H1 (cell line): ENCODE results near the gene WASHC3. TPM values are rescaled to one million over a fixed set of nuclear protein-coding genes. Genes with fewer than 3 reads are reported as not detected.

Source experiments
- CTCF ChIA-PET: fragments of 300-600 bp; sonication (Branson Sonifier 250); formaldehyde crosslinking; loops from one replicate; lab custom pipeline; 2021; ENCODE audit not compliant: partially characterized antibody; lab: Charles Lee
- POLR2A ChIA-PET: fragments of 300-600 bp; sonication (Branson Sonifier 250); formaldehyde crosslinking; loops from one replicate; lab custom pipeline; 2021; ENCODE audit warnings: inconsistent platforms; ENCODE audit not compliant: partially characterized antibody; lab: Charles Lee
- DNase-seq, 2 experiments: peaks; one replicate each; pipeline versions ENCODE4 v3.0.0 to v3.0.0-alpha.2; 2010 to 2022; ENCODE audit warnings: low spot score in 2 of 2, low read depth in 1 of 2, mixed read lengths in 1 of 2
- FAIRE-seq: peaks from 2 replicates; lab custom pipeline; 2011; peaks lifted over from hg19 to GRCh38; lab: Jason Lieb, UNC
- H2AFZ ChIP-seq: 2 replicates; pipeline ENCODE4 v1.8.1; 2012; ENCODE audit warnings: low read length, inconsistent platforms
- H2AK5ac ChIP-seq: 2 replicates; pipeline ENCODE4 v1.6.1; 2013; ENCODE audit warnings: low read depth, low read length
- H2BK120ac ChIP-seq: replicated peaks from 2 replicates; pipeline ENCODE3; 2013; ENCODE audit warnings: low read depth, low read length, inconsistent platforms
- H2BK12ac ChIP-seq: 2 replicates; pipeline ENCODE4 v1.6.1; 2013; ENCODE audit warnings: low read depth, low read length
- H2BK15ac ChIP-seq: 2 replicates; pipeline ENCODE4 v1.6.1; 2013; ENCODE audit warnings: low read length
- H2BK20ac ChIP-seq: 2 replicates; pipeline ENCODE4 v1.6.1; 2013; ENCODE audit warnings: low read length
- H2BK5ac ChIP-seq: 2 replicates; pipeline ENCODE4 v1.6.1; 2013; ENCODE audit warnings: low read depth, low read length
- H3K14ac ChIP-seq: 2 replicates; pipeline ENCODE4 v1.6.1; 2013; ENCODE audit warnings: inconsistent platforms; ENCODE audit not compliant: insufficient read length
- H3K18ac ChIP-seq: 2 replicates; pipeline ENCODE4 v1.6.1; 2013; ENCODE audit warnings: low read length; ENCODE audit errors: extremely low read depth
- H3K23ac ChIP-seq: 2 replicates; pipeline ENCODE4 v1.6.1; 2013; ENCODE audit warnings: inconsistent platforms; ENCODE audit not compliant: insufficient read length
- H3K23me2 ChIP-seq: 2 replicates; pipeline ENCODE4 v1.6.1; 2013; ENCODE audit warnings: low read depth, low read length
- H3K27ac ChIP-seq: 2 replicates; pipeline ENCODE4 v1.6.1; 2011; ENCODE audit warnings: low read depth, low read length, inconsistent platforms
- H3K27me3 ChIP-seq, 4 experiments: replicated peaks in 1 of 4; 1 replicate in 1 of 4; 2 replicates in 3 of 4; pipeline versions ENCODE4 v1.6.1 to v1.8.1; 2011 to 2013; ENCODE audit warnings: low read length in 3 of 4, mild to moderate bottlenecking in 3 of 4, inconsistent platforms in 2 of 4, mixed read lengths in 2 of 4, moderate library complexity in 1 of 4; ENCODE audit not compliant: control insufficient read depth in 3 of 4, insufficient read depth in 3 of 4; ENCODE audit errors: extremely low read depth in 1 of 4
- H3K36me3 ChIP-seq, 4 experiments: 2 replicates each; pipeline versions ENCODE4 v1.6.1 to v1.8.1; 2011 to 2013; ENCODE audit warnings: mild to moderate bottlenecking in 4 of 4, low read length in 3 of 4, moderate library complexity in 2 of 4, control low read depth in 1 of 4, inconsistent platforms in 1 of 4; ENCODE audit not compliant: insufficient read depth in 4 of 4, control insufficient read depth in 2 of 4
- H3K4ac ChIP-seq: replicated peaks from 2 replicates; pipeline ENCODE3; 2013; ENCODE audit warnings: low read length, low read depth, mixed read lengths, inconsistent platforms; ENCODE audit not compliant: insufficient read length
- H3K4me1 ChIP-seq, 4 experiments: replicated peaks in 1 of 4; 1 replicate in 1 of 4; 2 replicates in 3 of 4; pipeline versions ENCODE4 v1.6.1 to v1.8.1; 2011 to 2013; ENCODE audit warnings: low read length in 3 of 4, inconsistent platforms in 2 of 4, mixed read lengths in 1 of 4; ENCODE audit not compliant: insufficient read depth in 4 of 4, control insufficient read depth in 3 of 4
- H3K4me2 ChIP-seq, 2 experiments: 2 replicates each; pipeline versions ENCODE4 v1.6.1 to v1.8.1; 2011 to 2013; ENCODE audit warnings: low read depth in 2 of 2, low read length in 2 of 2, control low read depth in 1 of 2, inconsistent platforms in 1 of 2, mild to moderate bottlenecking in 1 of 2; ENCODE audit not compliant: insufficient read depth in 1 of 2
- H3K4me3 ChIP-seq, 4 experiments: fragments of 200-600, 300-600 bp in 1 of 4; sonication (generic), shearing (Covaris generic), sonication (Bioruptor Twin) in 1 of 4; 2 replicates each; pipeline versions ENCODE4 v1.5.1 to v1.8.1; 2011 to 2016; ENCODE audit warnings: low read length in 4 of 4, low read depth in 3 of 4, control low read depth in 2 of 4, inconsistent platforms in 2 of 4, mild to moderate bottlenecking in 2 of 4, mixed read lengths in 1 of 4, moderate library complexity in 1 of 4; ENCODE audit not compliant: insufficient read depth in 2 of 4; ENCODE audit errors: extremely low read depth in 1 of 4
- H3K56ac ChIP-seq: replicated peaks from 2 replicates; pipeline ENCODE3; 2013; ENCODE audit warnings: low read depth, mild to moderate bottlenecking, mixed read lengths, low read length, inconsistent platforms; ENCODE audit not compliant: insufficient read length
- H3K79me1 ChIP-seq: 2 replicates; pipeline ENCODE4 v1.6.1; 2013; ENCODE audit warnings: low read depth, low read length, control low read depth
- H3K79me2 ChIP-seq, 2 experiments: 2 replicates each; pipeline versions ENCODE4 v1.6.1 to v1.8.1; 2012 to 2013; ENCODE audit warnings: low read length in 2 of 2, mild to moderate bottlenecking in 2 of 2, inconsistent platforms in 1 of 2; ENCODE audit not compliant: insufficient read depth in 2 of 2, control insufficient read depth in 1 of 2
- H3K9ac ChIP-seq, 4 experiments: replicated peaks in 1 of 4; 1 replicate in 1 of 4; 2 replicates in 3 of 4; pipeline versions ENCODE4 v1.6.1 to v1.8.1; 2011 to 2013; ENCODE audit warnings: low read depth in 3 of 4, low read length in 3 of 4, control low read depth in 2 of 4, mild to moderate bottlenecking in 2 of 4, moderate library complexity in 2 of 4, inconsistent platforms in 1 of 4; ENCODE audit errors: extremely low read depth in 1 of 4
- H3K9me3 ChIP-seq, 2 experiments: 2 replicates each; pipeline versions ENCODE4 v1.6.1 to v1.8.1; 2012 to 2013; ENCODE audit warnings: mild to moderate bottlenecking in 2 of 2, moderate library complexity in 2 of 2, control low read depth in 1 of 2, inconsistent platforms in 1 of 2, low read depth in 1 of 2, low read length in 1 of 2, mixed read lengths in 1 of 2; ENCODE audit not compliant: insufficient read depth in 2 of 2
- H4K20me1 ChIP-seq, 2 experiments: replicated peaks in 1 of 2; 2 replicates each; pipeline versions ENCODE3 to v1.8.1; 2011 to 2013; ENCODE audit warnings: inconsistent platforms in 2 of 2, low read length in 2 of 2, mild to moderate bottlenecking in 1 of 2; ENCODE audit not compliant: insufficient read depth in 2 of 2, control insufficient read depth in 1 of 2
- H4K5ac ChIP-seq: 2 replicates; pipeline ENCODE4 v1.6.1; 2013; ENCODE audit warnings: low read length, low read depth, mixed read lengths, inconsistent platforms; ENCODE audit not compliant: insufficient read length
- H4K8ac ChIP-seq: 2 replicates; pipeline ENCODE4 v1.8.0; 2013; ENCODE audit warnings: mild to moderate bottlenecking, moderate library complexity, low read length, inconsistent platforms; ENCODE audit not compliant: insufficient read depth; ENCODE audit errors: extremely low read depth
- H4K91ac ChIP-seq: replicated peaks from 2 replicates; pipeline ENCODE3; 2013; ENCODE audit warnings: low read length, mixed read lengths, inconsistent platforms; ENCODE audit not compliant: insufficient read length
- BACH1 ChIP-seq: IDR thresholded peaks from 2 replicates; pipeline ENCODE4 v1.6.1; 2012; ENCODE audit warnings: low read length, improper control_type of control experiment
- CEBPB ChIP-seq: IDR thresholded peaks from 2 replicates; pipeline ENCODE4 v1.6.1; 2012; ENCODE audit warnings: low read depth, low read length
- CTBP2 ChIP-seq: IDR thresholded peaks from 2 replicates; pipeline ENCODE4 v1.7.0; 2011; ENCODE audit warnings: borderline replicate concordance, mild to moderate bottlenecking, moderate library complexity, mixed read lengths, low read length; ENCODE audit not compliant: insufficient read depth, insufficient read length
- EZH2 ChIP-seq: fragments of 200-600 bp; sonication (generic); IDR thresholded peaks from 2 replicates; pipeline ENCODE4 v1.7.1; 2012; ENCODE audit warnings: low read depth, mild to moderate bottlenecking, moderate library complexity, low read length, inconsistent platforms; ENCODE audit not compliant: severe bottlenecking
- FOSL1 ChIP-seq: IDR thresholded peaks from 2 replicates; pipeline ENCODE4 v1.6.1; 2011; ENCODE audit warnings: mild to moderate bottlenecking, low read depth, low read length, moderate library complexity; ENCODE audit not compliant: insufficient read depth
- HDAC6 ChIP-seq: IDR thresholded peaks from one replicate; pipeline ENCODE4 v1.7.1; 2012; ENCODE audit warnings: low read depth, mild to moderate bottlenecking, inconsistent platforms, low read length, moderate library complexity
- JUN ChIP-seq: IDR thresholded peaks from 2 replicates; pipeline ENCODE4 v1.6.1; 2011; ENCODE audit warnings: low read depth, mild to moderate bottlenecking, improper control_type of control experiment, low read length
- KDM4A ChIP-seq: IDR thresholded peaks from one replicate; pipeline ENCODE4 v1.7.1; 2012; ENCODE audit warnings: low read depth, mild to moderate bottlenecking, moderate library complexity, low read length, inconsistent platforms; ENCODE audit not compliant: severe bottlenecking
- PHF8 ChIP-seq: fragments of 200-600 bp; sonication (generic); conservative IDR thresholded peaks from 2 replicates; pipeline ENCODE4 v1.7.1; 2012; ENCODE audit warnings: low read depth, mild to moderate bottlenecking, inconsistent platforms, low read length, moderate library complexity
- POLR2AphosphoS5 ChIP-seq: IDR thresholded peaks from 2 replicates; pipeline ENCODE4 v1.6.1; 2011; ENCODE audit warnings: low read depth, low read length
- SIRT6 ChIP-seq: IDR thresholded peaks from one replicate; pipeline ENCODE4 v1.7.1; 2012; ENCODE audit warnings: low read length, inconsistent platforms
- SIX5 ChIP-seq: IDR thresholded peaks from 2 replicates; pipeline ENCODE4 v1.6.1; 2011; ENCODE audit warnings: mild to moderate bottlenecking, low read depth, low read length
- SP2 ChIP-seq: IDR thresholded peaks from 2 replicates; pipeline ENCODE4 v1.6.1; 2012; ENCODE audit warnings: mild to moderate bottlenecking, low read length, inconsistent platforms
- SRF ChIP-seq: IDR thresholded peaks from 2 replicates; pipeline ENCODE4 v1.6.1; 2011; ENCODE audit warnings: mild to moderate bottlenecking, low read depth, low read length, moderate library complexity
- TAF1 ChIP-seq: IDR thresholded peaks from 2 replicates; pipeline ENCODE4 v1.6.1; 2011; ENCODE audit warnings: mild to moderate bottlenecking, low read depth, low read length
- WGBS, 2 experiments: shearing (Covaris generic) in 1 of 2; methylation state at CpG; one replicate each; pipeline versions ENCODE4 v1.1.6 to v1.1.7; 2013 to 2015; ENCODE audit warnings: low lambda C conversion rate in 2 of 2, mixed read lengths in 2 of 2, inconsistent platforms in 1 of 2, low coverage in 1 of 2, missing lambda C conversion rate in 1 of 2; ENCODE audit not compliant: insufficient replicate concordance in 2 of 2, insufficient coverage in 1 of 2, insufficient read length in 1 of 2; ENCODE audit errors: extremely low coverage in 1 of 2, missing lambda C conversion rate in 1 of 2; 5-methylcytosine and 5-hydroxymethylcytosine counted together
- polyA plus RNA-seq, 7 experiments: library from polyadenylated mRNA; depleted of rRNA in 3 of 7; stranded (reverse) in 5 of 7; unstranded in 2 of 7; fragments of >200 nt in 5 of 7; fragments of 200-250 nt in 2 of 7; gene quantifications; 1 replicate in 5 of 7; 2 replicates in 1 of 7; 4 replicates in 1 of 7; pipeline versions ENCODE4 v1.2.1 to v1.2.3, GENCODE V29; 2011 to 2013; ENCODE audit warnings: missing spikeins in 2 of 7, mixed read lengths in 2 of 7
- total RNA-seq: library from RNA; stranded (reverse); fragmentation: NEBNext Ultra II Directional; extraction: Animal tissue kit (Norgen Biotek cat#: 25700); gene quantifications from 2 replicates; pipeline ENCODE4 v1.2.1, GENCODE V29; 2021
- TF ChIP-seq, protein P1 (sequence below): IDR thresholded peaks from 2 replicates; pipeline ENCODE4 v1.6.1; 2012; ENCODE audit warnings: inconsistent platforms

The WASHC3 gene
- total and polyA plus RNA-seq, 2 of the 8 experiments (the other 6 are each of a cell fraction or from before 2014, with no cell fraction given) = 7.4 to 8.3 TPM

DNA sequence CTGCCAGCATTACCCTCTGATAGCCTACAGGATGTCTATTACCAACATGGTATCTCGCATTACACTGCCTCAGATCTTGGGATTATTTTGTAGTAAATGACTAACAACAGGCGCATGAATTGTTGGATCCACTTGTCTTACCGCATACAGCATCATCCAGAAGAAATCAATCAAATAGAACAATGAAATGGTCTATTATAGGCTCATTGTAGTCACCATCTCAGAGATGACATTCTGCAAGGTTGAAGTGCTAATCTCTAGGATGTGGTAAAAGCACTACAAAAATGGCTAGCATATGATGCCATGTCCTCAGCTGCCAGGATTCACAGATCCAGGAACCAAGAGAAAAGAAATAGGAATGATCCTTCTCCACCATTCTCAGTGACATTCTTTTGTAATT, 52.0 kb downstream of the WASHC3 start:
- Histone ChIP-seq H2BK20ac (no peak overlapping the region), H2BK120ac (no peak overlapping the region), H2BK15ac (no peak overlapping the region), H3K36me3 (no peaks in the 10 kb centered on the region), H3K4me2 (no peak overlapping the region), H4K8ac (no peak overlapping the region), H3K18ac (no peak overlapping the region), H3K14ac (no peak overlapping the region), H4K20me1 (no peaks in the 10 kb centered on the region), H3K9ac (no peak overlapping the region), H3K4me3 (no peak overlapping the region), H3K27me3 (no peaks in the 10 kb centered on the region), H2AFZ (no peak overlapping the region), H4K91ac (no peak overlapping the region), H3K4me1 (no peaks in the 10 kb centered on the region), H3K79me2 (no peaks in the 10 kb centered on the region), H4K5ac (no peak overlapping the region), H3K4ac (no peak overlapping the region), H3K56ac (no peak overlapping the region), H2AK5ac (no peak overlapping the region), H3K27ac (no peak overlapping the region), H2BK12ac (no peak overlapping the region), H3K23ac (no peak overlapping the region), H3K9me3 (no peaks in the 10 kb centered on the region), H3K79me1 (no peaks in the 10 kb centered on the region), H2BK5ac (no peak overlapping the region), H3K23me2 (no peaks in the 10 kb centered on the region)
- WGBS, 2 experiments = 85% methylated on average over 3 of the region's 3 CpGs; no CpG with 5 or more reads in 1 of the 2 experiments
- CTCF ChIA-PET = interaction anchor here (1.8 kb wide), 1 partner anchor 16 kb away, joined by 4 read pairs; no protein-coding TSS in a partner anchor
- no peak for DNase-seq
- no peak for FAIRE-seq
- POLR2A ChIA-PET = no interaction called here
- TF ChIP-seq, protein P1, sequence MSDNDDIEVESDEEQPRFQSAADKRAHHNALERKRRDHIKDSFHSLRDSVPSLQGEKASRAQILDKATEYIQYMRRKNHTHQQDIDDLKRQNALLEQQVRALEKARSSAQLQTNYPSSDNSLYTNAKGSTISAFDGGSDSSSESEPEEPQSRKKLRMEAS = no peak
- TF ChIP-seq SP2 = no peak
- TF ChIP-seq CEBPB = no peak
- no peak for TF ChIP-seq EZH2
- no peak for TF ChIP-seq TAF1
- TF ChIP-seq CTBP2 = no peak
- no peak for TF ChIP-seq SRF
- no peak for TF ChIP-seq JUN
- TF ChIP-seq SIX5 = no peak
- no peak for TF ChIP-seq POLR2AphosphoS5
- TF ChIP-seq KDM4A = no peak
- TF ChIP-seq FOSL1 = no peak
- TF ChIP-seq SIRT6 = no peak
- TF ChIP-seq BACH1 = no peak
- no peak for TF ChIP-seq HDAC6
- no peak for TF ChIP-seq PHF8
